Epithelial cell of prostate (primary cell): ENCODE measurements around the gene ZNF670.
"Not testable (repeated sequence)": the region's sequence is repeated elsewhere in the genome, so short reads cannot be mapped to it uniquely, and the experiment has no call there.

Experiments used
- DNase-seq: peaks from one replicate; pipeline ENCODE4 v3.0.0-alpha.2; 2011; ENCODE audit warnings: low read depth, low spot score
- H3K27ac ChIP-seq: fragments of 450-650 bp; 2 replicates; pipeline ENCODE4 v1.5.1; 2017; ENCODE audit warnings: mild to moderate bottlenecking

The ZNF670 gene

GRCh38 chr1:247078258-247079140, at the start of gene ZNF670:
Gene ZNF670 (minus strand): TSS chr1:247078811. CDS start chr1:247078596, 215 bp downstream.
- peak within 1 kb of the TSS; percentile 62 for H3K27ac ChIP-seq
- peak; percentile 70 for DNase-seq

- H3K27ac ChIP-seq, DNase-seq: not testable (repeated sequence)
Measured at GRCh38 chr1:247127519-247128282, 49.1 kb upstream of the ZNF670 start.

- not testable (repeated sequence) for DNase-seq
Measured at GRCh38 chr1:247126601-247127000, 48.0 kb upstream of the ZNF670 start.

GRCh38 chr1:247126166-247126565, 47.6 kb upstream of the ZNF670 start:
- DNase-seq, result not testable (repeated sequence)

More at GRCh38 chr1:247126601-247127000, 48.0 kb upstream of the ZNF670 start:
- not testable (repeated sequence) for H3K27ac ChIP-seq

GRCh38 chr1:247121382-247121781, 42.8 kb upstream of the ZNF670 start:
- H3K27ac ChIP-seq, result no peak overlapping the region
- DNase-seq, result no peak

More at GRCh38 chr1:247126166-247126565, 47.6 kb upstream of the ZNF670 start:
- not testable (repeated sequence) for H3K27ac ChIP-seq

GRCh38 chr1:247120408-247120668, 41.7 kb upstream of the ZNF670 start:
- not testable (repeated sequence) for H3K27ac ChIP-seq, DNase-seq

- DNase-seq, result no peak
- no peak overlapping the region for H3K27ac ChIP-seq
Measured at GRCh38 chr1:247119600-247120407, 41.2 kb upstream of the ZNF670 start.

- no peak overlapping the region for H3K27ac ChIP-seq
- no peak for DNase-seq
Measured at GRCh38 chr1:247118946-247119446, 40.4 kb upstream of the ZNF670 start.

GRCh38 chr1:247115545-247115944, 36.9 kb upstream of the ZNF670 start:
- no peak overlapping the region for H3K27ac ChIP-seq

GRCh38 chr1:247115141-247115510, 36.5 kb upstream of the ZNF670 start:
- H3K27ac ChIP-seq, result no peak overlapping the region
- DNase-seq, result no peak

More at GRCh38 chr1:247115545-247115944, 36.9 kb upstream of the ZNF670 start:
- no peak for DNase-seq

- H3K27ac ChIP-seq, result no peak overlapping the region
Measured at GRCh38 chr1:247114351-247115140, 35.9 kb upstream of the ZNF670 start.

GRCh38 chr1:247113733-247114271, 35.2 kb upstream of the ZNF670 start:
- no peak for DNase-seq
- H3K27ac ChIP-seq, result no peak overlapping the region

More at GRCh38 chr1:247114351-247115140, 35.9 kb upstream of the ZNF670 start:
- no peak for DNase-seq

- no peak for DNase-seq
- H3K27ac ChIP-seq, result no peak overlapping the region
Measured at GRCh38 chr1:247113094-247113497, 34.5 kb upstream of the ZNF670 start.

GRCh38 chr1:247112479-247112781, 33.8 kb upstream of the ZNF670 start:
- no peak overlapping the region for H3K27ac ChIP-seq
- DNase-seq, result no peak

GRCh38 chr1:247111700-247112478, 33.3 kb upstream of the ZNF670 start:
- H3K27ac ChIP-seq, result peak overlapping the region; percentile 29
- no peak for DNase-seq

GRCh38 chr1:247111259-247111699, 32.7 kb upstream of the ZNF670 start:
- DNase-seq, result no peak
- peak overlapping the region; percentile 29 for H3K27ac ChIP-seq

- no peak for DNase-seq
- H3K27ac ChIP-seq, result peak overlapping the region; percentile 29
Measured at GRCh38 chr1:247110627-247111258, 32.1 kb upstream of the ZNF670 start.

GRCh38 chr1:247107694-247108093, 29.1 kb upstream of the ZNF670 start:
- DNase-seq, result no peak
- no peak overlapping the region for H3K27ac ChIP-seq
